Measurements from ENCODE around the gene KPTN.

DNA sequence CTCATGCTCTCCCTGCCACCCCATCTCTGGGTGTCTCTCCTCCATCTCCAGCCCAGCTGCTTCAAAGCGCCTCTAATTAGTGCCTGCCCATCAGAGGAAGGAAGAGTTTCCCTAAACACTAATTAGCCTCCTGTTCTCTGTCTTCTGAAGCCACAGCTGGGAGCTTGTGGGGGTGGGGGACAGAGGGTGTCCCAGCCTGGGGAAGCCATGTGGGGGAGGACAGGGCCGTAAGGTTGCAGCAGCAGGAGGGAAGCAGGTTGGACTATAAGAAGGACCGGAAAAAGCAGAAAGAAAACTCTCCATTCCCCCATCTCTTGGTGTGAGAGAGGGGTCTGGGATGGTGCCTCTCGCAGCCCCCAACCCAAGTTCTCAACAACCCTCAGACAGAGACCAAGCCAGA lies 38.5 kb downstream of the KPTN start:
- TF ChIP-seq, protein P1, sequence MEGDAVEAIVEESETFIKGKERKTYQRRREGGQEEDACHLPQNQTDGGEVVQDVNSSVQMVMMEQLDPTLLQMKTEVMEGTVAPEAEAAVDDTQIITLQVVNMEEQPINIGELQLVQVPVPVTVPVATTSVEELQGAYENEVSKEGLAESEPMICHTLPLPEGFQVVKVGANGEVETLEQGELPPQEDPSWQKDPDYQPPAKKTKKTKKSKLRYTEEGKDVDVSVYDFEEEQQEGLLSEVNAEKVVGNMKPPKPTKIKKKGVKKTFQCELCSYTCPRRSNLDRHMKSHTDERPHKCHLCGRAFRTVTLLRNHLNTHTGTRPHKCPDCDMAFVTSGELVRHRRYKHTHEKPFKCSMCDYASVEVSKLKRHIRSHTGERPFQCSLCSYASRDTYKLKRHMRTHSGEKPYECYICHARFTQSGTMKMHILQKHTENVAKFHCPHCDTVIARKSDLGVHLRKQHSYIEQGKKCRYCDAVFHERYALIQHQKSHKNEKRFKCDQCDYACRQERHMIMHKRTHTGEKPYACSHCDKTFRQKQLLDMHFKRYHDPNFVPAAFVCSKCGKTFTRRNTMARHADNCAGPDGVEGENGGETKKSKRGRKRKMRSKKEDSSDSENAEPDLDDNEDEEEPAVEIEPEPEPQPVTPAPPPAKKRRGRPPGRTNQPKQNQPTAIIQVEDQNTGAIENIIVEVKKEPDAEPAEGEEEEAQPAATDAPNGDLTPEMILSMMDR (IDR thresholded peaks at IDR 0.05), result no peak
- TF ChIP-seq POLR2A (IDR thresholded peaks at IDR 0.05), result no peak
